Right lobe of liver (tissue), 4 donors: ENCODE measurements around the gene GOLT1A.

Experiments
- CTCF ChIP-seq, 4 donors: fragments of 200-600 bp in 3 of 4; fragments of 450-650 bp in 1 of 4; IDR thresholded peaks; one replicate each; pipeline versions ENCODE4 v1.5.1 to v1.8.0; 2016 to 2022; ENCODE audit warnings: antibody characterized with exemption in 4 of 4, mild to moderate bottlenecking in 2 of 4
- POLR2A ChIP-seq: fragments of 450-650 bp; IDR thresholded peaks from one replicate; pipeline ENCODE4 v1.6.1; 2017; ENCODE audit warnings: antibody characterized with exemption, mild to moderate bottlenecking
- donor health status: DM: no; HTN: no; CAD: no.
- donor health status: DM: no; HTN: no; CAD: no.
- donor health status: DM: no; HTN: yes; CAD: no.

- no peak for TF ChIP-seq CTCF (IDR thresholded peaks at IDR 0.05)
- no peak for TF ChIP-seq POLR2A
Observed at GRCh38 chr1:204205486-204205885, 8.3 kb downstream of the GOLT1A start.
